Duodenal mucosa (tissue), 2 donors: ENCODE results near the gene PARP8.
"Not testable (repeated sequence)": the region's sequence is repeated elsewhere in the genome, so short reads cannot be mapped to it uniquely, and the experiment has no call there.

ENCODE experiments used
- H3K27ac ChIP-seq: one replicate; pipeline ENCODE4 v1.7.0; 2013; ENCODE audit warnings: low read depth, low read length
- H3K27me3 ChIP-seq, 2 donors: one replicate each; pipeline ENCODE4 v1.7.0; 2013; ENCODE audit warnings: low read length in 2 of 2, control low read depth in 1 of 2; ENCODE audit not compliant: insufficient read depth in 2 of 2, control insufficient read depth in 1 of 2
- H3K36me3 ChIP-seq, 2 donors: one replicate each; pipeline ENCODE4 v1.7.0; 2013; ENCODE audit warnings: low read length in 2 of 2, control low read depth in 1 of 2; ENCODE audit not compliant: insufficient read depth in 2 of 2, control insufficient read depth in 1 of 2
- H3K4me1 ChIP-seq, 2 donors: one replicate each; pipeline ENCODE4 v1.7.0; 2013; ENCODE audit warnings: low read length in 2 of 2, control low read depth in 1 of 2; ENCODE audit not compliant: insufficient read depth in 2 of 2, control insufficient read depth in 1 of 2
- H3K4me3 ChIP-seq, 2 donors: one replicate each; pipeline ENCODE4 v1.7.0; 2013; ENCODE audit warnings: low read length in 2 of 2, low read depth in 1 of 2
- H3K9ac ChIP-seq, 2 donors: one replicate each; pipeline ENCODE4 v1.7.0; 2013; ENCODE audit warnings: low read length in 2 of 2, low read depth in 1 of 2
- H3K9me3 ChIP-seq, 2 donors: one replicate each; pipeline ENCODE4 v1.7.0; 2013; ENCODE audit warnings: low read length in 2 of 2, control low read depth in 1 of 2; ENCODE audit not compliant: control insufficient read depth in 1 of 2

Gene PARP8, protein sequence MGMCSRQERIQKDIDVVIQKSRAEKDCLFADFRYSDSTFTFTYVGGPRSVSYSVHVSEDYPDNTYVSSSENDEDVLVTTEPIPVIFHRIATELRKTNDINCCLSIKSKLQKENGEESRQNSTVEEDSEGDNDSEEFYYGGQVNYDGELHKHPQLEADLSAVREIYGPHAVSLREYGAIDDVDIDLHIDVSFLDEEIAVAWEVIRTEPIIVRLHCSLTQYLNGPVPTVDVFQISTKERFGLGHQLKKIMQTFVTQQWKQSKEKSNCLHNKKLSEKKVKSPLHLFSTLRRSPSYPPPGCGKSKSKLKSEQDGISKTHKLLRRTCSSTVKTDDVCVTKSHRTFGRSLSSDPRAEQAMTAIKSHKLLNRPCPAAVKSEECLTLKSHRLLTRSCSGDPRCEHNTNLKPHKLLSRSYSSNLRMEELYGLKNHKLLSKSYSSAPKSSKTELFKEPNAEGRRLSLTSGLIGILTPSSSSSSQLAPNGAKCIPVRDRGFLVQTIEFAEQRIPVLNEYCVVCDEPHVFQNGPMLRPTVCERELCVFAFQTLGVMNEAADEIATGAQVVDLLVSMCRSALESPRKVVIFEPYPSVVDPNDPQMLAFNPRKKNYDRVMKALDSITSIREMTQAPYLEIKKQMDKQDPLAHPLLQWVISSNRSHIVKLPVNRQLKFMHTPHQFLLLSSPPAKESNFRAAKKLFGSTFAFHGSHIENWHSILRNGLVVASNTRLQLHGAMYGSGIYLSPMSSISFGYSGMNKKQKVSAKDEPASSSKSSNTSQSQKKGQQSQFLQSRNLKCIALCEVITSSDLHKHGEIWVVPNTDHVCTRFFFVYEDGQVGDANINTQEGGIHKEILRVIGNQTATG

DNA sequence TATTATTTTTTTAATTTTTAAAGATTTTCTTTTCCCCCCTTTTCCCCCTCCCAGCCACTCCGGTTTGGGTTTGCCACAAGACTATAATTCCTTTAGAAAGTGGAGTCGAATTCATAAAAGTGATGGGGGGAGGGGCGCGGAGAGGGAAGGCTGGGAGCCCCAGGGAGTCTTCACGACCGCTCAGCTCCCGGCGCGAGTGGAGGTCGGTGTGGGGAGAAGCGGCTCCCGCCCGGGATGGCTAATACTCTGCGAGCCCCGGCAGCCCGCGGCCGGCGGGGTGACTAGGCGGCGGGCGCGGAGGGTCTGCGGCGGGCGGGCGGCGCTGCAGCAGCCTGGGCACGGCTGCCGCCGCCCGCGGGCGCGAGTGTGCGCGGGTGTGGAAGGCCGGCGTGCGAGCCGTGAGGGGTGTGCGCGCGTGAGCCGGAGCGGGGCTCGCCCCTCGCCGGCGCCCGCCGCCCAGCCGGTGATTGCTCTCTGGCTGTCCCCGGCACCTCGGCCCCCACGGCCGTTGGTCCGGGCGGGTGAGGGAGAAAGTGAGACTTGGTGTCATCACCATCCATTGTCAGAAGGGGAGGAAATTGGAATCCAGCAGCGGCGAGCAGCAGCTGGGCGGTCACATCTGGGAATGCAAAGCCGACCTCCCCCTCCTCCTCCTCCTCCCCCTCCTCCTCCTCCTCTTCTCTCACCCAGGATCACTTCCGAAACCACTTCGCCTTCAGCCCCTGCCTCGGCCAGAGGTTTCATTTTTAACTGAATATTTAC, at the start of gene PARP8:
Gene PARP8, plus strand, starts transcription at position 377 of the 762 bp plus-strand sequence. CDS start 459 bp downstream, outside the sequence.
- H3K27ac ChIP-seq, result peak within 1 kb of the TSS; percentile 93
- peak within 1 kb of the TSS; percentile 73 to 95 for H3K4me3 ChIP-seq
- no peaks in the 10 kb centered on the region for H3K36me3 ChIP-seq
- peaks cover 8 to 14% of the 10 kb centered on the region in 2 donors for H3K4me1 ChIP-seq
- peak within 1 kb of the TSS; percentile 79 to 94 for H3K9ac ChIP-seq
- H3K9me3 ChIP-seq, result no peaks in the 10 kb centered on the region
- H3K27me3 ChIP-seq, result no peaks in the 10 kb centered on the region

DNA sequence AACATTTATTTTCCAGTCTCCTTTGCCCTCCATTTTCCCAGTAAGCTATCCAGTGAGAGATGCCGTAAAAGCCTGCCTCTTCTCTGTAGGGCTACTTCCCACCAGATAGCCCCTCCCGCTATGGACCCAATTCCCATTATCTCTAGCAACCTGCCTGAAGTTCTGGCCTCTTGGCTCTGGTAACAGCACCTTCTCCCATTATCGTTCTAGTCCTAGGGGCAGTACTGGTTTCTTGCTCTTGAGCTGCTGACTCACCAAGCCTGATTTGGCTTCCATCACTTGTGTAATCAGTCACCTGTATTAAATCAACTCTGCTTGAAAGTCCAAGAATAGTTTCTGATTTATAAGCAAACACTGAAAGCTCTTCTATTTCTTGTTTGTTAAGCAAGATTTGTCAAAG, 42.8 kb upstream of the PARP8 start:
- no peaks in the 10 kb centered on the region for H3K27me3 ChIP-seq
- no peak overlapping the region for H3K9ac ChIP-seq
- H3K4me1 ChIP-seq, result no peaks in the 10 kb centered on the region
- no peak overlapping the region for H3K27ac ChIP-seq
- H3K36me3 ChIP-seq, result no peaks in the 10 kb centered on the region
- H3K4me3 ChIP-seq, result no peak overlapping the region
- H3K9me3 ChIP-seq, result no peaks in the 10 kb centered on the region

DNA sequence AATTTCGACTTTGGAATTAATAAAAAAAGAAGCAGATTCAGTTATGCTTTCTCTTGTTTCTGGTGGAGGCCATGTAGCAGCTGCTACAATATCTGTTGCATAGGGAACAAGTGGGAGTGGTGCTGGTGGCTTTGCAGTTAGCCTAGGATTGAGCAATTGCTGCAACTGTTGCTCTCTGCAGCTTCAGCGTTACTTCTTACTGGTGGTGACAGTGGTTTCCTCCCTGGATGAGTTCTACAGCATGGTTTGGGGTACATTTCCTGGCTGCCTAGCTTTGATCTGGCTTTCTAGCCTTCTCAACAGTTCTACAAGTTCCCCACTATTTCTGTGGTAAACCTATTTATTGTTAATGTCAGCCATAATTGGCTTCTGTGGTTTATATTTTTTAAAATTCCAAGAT, 31.6 kb upstream of the PARP8 start:
- H3K36me3 ChIP-seq, H3K9ac ChIP-seq, H3K4me3 ChIP-seq, H3K27ac ChIP-seq, H3K27me3 ChIP-seq, H3K4me1 ChIP-seq, H3K9me3 ChIP-seq: not testable (repeated sequence)

DNA sequence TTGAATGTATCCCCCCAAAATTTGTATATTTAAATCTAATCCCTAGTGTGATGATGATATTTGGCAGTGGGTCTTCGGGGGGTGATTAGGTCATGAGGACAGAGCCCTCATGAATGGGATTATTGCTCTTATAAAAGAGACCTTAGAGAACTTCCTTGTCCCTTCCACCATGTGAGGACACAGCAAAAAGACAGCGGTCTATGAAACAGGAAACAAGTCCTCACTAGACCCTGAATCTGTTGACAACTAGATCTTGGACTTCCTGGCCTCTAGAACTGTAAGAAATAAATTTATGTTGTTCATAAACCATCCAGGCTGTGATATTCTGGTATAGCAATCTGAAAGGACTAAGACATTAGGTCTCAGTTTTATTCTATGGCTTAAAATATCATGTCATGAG, 28.9 kb upstream of the PARP8 start:
- H3K9me3 ChIP-seq, H3K4me3 ChIP-seq, H3K4me1 ChIP-seq, H3K36me3 ChIP-seq, H3K27ac ChIP-seq, H3K9ac ChIP-seq, H3K27me3 ChIP-seq: not testable (repeated sequence)

DNA sequence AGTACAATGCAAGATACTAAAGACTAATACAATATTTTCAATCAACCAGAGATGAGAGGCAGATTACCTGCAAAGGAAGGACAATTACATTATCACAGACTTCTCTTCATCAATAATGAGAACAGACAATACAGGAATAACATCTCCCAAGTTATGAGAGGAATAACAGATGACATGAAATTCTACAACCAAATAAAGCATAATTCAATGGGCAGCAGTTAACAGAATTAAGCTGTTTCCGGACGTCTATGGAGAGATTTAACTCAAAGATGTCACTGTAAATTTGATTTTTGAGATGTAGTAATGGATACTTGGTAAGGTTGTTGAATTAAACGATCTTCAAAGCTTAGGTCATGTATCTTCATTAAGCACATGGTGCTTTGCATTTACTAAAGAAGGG, 19.8 kb upstream of the PARP8 start:
- Histone ChIP-seq H3K9me3 (no peaks in the 10 kb centered on the region), H3K27ac (no peak overlapping the region), H3K4me3 (no peak overlapping the region), H3K27me3 (no peaks in the 10 kb centered on the region), H3K9ac (no peak overlapping the region), H3K4me1 (no peaks in the 10 kb centered on the region), H3K36me3 (no peaks in the 10 kb centered on the region)

DNA sequence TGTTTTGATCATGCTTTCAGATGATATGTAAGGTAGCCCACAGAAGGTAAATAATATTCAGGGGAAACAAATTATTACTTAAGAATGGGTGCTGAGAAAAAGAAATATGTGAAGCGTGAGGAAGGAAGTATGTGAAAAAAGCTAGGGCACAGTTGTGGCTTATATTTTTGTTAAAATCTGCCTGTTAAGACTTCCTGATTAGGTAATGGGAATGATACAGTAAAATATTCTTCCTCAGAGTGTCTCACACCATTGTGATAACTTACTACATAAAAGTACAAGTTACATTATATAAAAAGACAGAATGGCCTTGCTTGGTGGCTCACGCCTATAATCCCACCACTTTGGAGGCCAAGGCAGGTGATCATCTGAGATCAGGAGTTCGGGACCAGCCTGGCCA, 18.7 kb upstream of the PARP8 start:
- H3K4me1 ChIP-seq, result no peaks in the 10 kb centered on the region
- no peak overlapping the region for H3K4me3 ChIP-seq
- no peak overlapping the region for H3K9ac ChIP-seq
- H3K36me3 ChIP-seq, result no peaks in the 10 kb centered on the region
- no peaks in the 10 kb centered on the region for H3K27me3 ChIP-seq
- H3K27ac ChIP-seq, result no peak overlapping the region
- H3K9me3 ChIP-seq, result no peaks in the 10 kb centered on the region

DNA sequence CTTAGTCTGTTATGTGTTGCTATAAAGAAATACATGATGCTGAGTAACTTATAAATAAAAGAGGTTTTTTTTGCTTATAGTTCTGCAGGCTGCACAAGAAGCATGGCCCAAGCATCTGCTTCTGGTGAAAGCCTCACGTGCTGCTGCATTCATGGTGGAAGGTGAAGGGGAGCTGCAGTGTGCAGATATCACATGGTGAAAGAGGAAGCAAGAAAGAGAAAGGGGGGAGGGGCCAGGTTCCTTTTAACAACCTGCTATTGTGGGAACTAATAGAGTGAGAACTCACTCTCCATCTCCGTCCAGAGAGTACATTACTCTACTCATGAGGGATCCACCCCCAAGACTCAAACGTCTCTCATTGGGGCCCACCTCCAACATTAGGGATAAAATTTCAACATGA, 12.5 kb upstream of the PARP8 start:
- H3K9me3 ChIP-seq, result no peaks in the 10 kb centered on the region
- H3K4me3 ChIP-seq, result no peak overlapping the region
- no peak overlapping the region for H3K9ac ChIP-seq
- H3K27ac ChIP-seq, result no peak overlapping the region
- H3K4me1 ChIP-seq, result peaks cover 0 to 4% of the 10 kb centered on the region in 2 donors
- H3K36me3 ChIP-seq, result no peaks in the 10 kb centered on the region
- H3K27me3 ChIP-seq, result no peaks in the 10 kb centered on the region

DNA sequence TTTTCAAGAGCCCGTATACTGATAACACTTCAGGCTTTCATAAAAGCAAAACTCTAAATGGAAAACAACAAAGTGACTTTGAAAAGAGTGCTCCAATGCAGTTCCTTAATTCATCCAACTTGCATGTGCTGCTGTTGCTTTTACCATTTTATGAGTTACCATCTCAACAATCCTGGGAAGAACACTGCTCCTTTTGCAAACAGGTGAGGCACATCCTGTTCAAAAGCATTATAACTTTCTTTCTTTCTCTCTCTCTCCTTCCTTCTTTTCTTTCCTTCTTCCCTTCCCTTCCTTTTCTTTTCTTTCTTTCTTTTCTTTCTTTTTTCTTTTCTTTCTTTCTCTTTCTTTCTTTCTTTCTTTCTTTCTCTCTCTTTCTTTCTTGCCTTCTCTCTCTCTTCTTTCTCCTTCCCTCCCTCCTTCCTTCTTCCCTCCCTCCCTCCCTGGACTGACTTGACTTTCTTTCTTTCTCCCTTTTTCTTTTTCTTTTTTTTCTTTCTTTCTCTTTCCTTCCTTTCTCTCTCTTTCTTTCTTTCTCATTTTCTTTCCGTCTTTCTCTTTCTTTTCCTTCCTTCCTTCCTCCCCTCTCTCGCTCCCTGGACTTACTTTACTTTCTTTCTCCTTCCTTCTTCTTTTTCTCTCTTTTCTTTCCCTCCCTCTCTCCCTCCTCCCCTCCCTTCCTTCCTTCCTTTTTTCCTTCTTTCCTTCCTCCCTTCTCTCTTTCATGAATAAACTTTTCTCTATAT, 11.2 kb upstream of the PARP8 start:
- Histone ChIP-seq H3K4me3 (no peak overlapping the region), H3K36me3 (no peaks in the 10 kb centered on the region), H3K9ac (no peak overlapping the region), H3K27me3 (no peaks in the 10 kb centered on the region), H3K9me3 (no peaks in the 10 kb centered on the region), H3K27ac (no peak overlapping the region), H3K4me1 (peaks cover 0 to 4% of the 10 kb centered on the region in 2 donors)

DNA sequence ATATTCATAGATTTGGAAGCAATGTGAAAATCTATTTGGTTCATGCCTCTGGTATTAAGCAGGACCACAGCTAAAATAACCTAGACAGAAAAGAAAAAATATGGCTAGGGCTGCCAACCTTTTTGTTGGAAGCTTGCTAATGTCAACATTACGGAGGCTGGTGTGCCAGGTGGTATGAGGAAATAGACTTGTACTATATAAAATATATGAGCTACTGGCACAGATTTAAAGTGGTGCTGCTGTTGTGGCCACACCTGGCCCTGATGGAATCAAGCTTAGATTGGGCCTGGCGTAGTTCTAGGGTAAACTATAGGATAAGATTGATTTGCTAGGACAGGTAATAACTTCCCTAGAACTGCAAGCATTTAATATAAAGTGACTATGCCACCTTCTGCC, 10.6 kb upstream of the PARP8 start:
- H3K4me3 ChIP-seq, result no peak overlapping the region
- H3K27me3 ChIP-seq, result no peaks in the 10 kb centered on the region
- H3K27ac ChIP-seq, result no peak overlapping the region
- no peaks in the 10 kb centered on the region for H3K9me3 ChIP-seq
- no peaks in the 10 kb centered on the region for H3K36me3 ChIP-seq
- H3K9ac ChIP-seq, result no peak overlapping the region
- H3K4me1 ChIP-seq, result peaks cover 0 to 4% of the 10 kb centered on the region in 2 donors
